ENCODE data around the gene RBP2. TPM values are rescaled to one million over a fixed set of nuclear protein-coding genes. Genes with fewer than 3 reads are reported as not detected.

Gene RBP2
- total RNA-seq, 6 experiments from 2014 or later, result not detected

DNA sequence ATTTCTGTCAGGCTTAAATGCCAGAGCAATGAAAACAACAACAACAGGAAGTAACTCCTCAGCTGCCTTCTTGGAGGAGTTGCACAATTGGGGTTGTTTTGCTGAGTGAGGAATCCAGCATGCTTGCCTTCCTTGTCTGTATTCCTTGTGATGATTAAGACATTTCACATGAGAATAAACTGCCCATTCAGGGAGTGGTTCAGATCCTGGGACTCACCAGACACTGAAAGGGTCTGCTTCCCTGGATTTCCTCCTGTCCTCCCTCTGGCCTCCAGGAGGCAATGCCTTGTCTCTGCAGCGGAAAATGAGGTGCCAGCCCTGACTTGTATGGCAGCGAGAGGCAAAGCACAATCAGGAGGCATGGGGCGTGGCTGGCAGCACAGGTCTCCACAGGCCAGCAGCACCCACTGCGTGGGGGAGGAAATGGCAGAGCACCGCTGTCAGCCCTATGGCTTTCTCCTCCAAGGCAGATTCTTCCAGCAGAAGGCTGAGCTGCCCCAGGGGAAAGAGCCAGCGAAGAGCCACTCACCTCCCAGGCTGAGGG is 41.5 kb downstream of the RBP2 start:
- no peaks in the 10 kb centered on the region for H3K36me3 Mint-ChIP-seq (ENCODE audit: low read depth)
- H3K27me3 Mint-ChIP-seq (ENCODE audit: insufficient read depth), result no peaks in the 10 kb centered on the region
- peak; percentile 25 for DNase-seq
- TF ChIP-seq CTCF (IDR thresholded peaks at IDR 0.05), result no peak
- no peak overlapping the region for H3K27ac Mint-ChIP-seq
- no peak overlapping the region for H3K4me3 Mint-ChIP-seq
- H3K9me3 Mint-ChIP-seq, result no peaks in the 10 kb centered on the region; the same call in 1 of the 2 replicates
- no peaks in the 10 kb centered on the region for H3K4me1 Mint-ChIP-seq (ENCODE audit: low read depth)

- no peak for TF ChIP-seq CTCF (IDR thresholded peaks at IDR 0.05)
- H3K36me3 Mint-ChIP-seq (ENCODE audit: low read depth), result no peaks in the 10 kb centered on the region
- H3K9me3 Mint-ChIP-seq, result no peaks in the 10 kb centered on the region; the same call in 1 of the 2 replicates
- DNase-seq, result no peak
- H3K4me1 Mint-ChIP-seq (ENCODE audit: low read depth), result no peaks in the 10 kb centered on the region
- H3K4me3 Mint-ChIP-seq, result no peak overlapping the region
- H3K27ac Mint-ChIP-seq, result no peak overlapping the region
- H3K27me3 Mint-ChIP-seq (ENCODE audit: insufficient read depth), result no peaks in the 10 kb centered on the region
These were observed 42.1 kb downstream of the RBP2 start for GRCh38 chr3:139434228-139434627.

- DNase-seq, result no peak
- H3K9me3 Mint-ChIP-seq, result no peaks in the 10 kb centered on the region; the same call in 1 of the 2 replicates
- no peak overlapping the region for H3K4me3 Mint-ChIP-seq
- H3K27me3 Mint-ChIP-seq (ENCODE audit: insufficient read depth), result peaks cover 1% of the 10 kb centered on the region; the same call in 1 of the 2 replicates
- TF ChIP-seq CTCF (IDR thresholded peaks at IDR 0.05), result no peak
- H3K27ac Mint-ChIP-seq, result no peak overlapping the region
- no peaks in the 10 kb centered on the region for H3K4me1 Mint-ChIP-seq (ENCODE audit: low read depth)
- no peaks in the 10 kb centered on the region for H3K36me3 Mint-ChIP-seq (ENCODE audit: low read depth)
These were observed 43.2 kb downstream of the RBP2 start for GRCh38 chr3:139433089-139433488.

- Mint-ChIP-seq H3K36me3 (ENCODE audit: low read depth) (no peaks in the 10 kb centered on the region), H3K9me3 (no peaks in the 10 kb centered on the region), H3K27ac (no peak overlapping the region), H3K4me3 (no peak overlapping the region), H3K27me3 (ENCODE audit: insufficient read depth) (peaks cover 1% of the 10 kb centered on the region; the same call in 1 of the 2 replicates), H3K4me1 (ENCODE audit: low read depth) (no peaks in the 10 kb centered on the region)
- no peak for DNase-seq
- no peak for TF ChIP-seq CTCF (IDR thresholded peaks at IDR 0.05)
These were observed 45.8 kb downstream of the RBP2 start for GRCh38 chr3:139430493-139430892.

GRCh38 chr3:139427283-139428060 is 48.8 kb downstream of the RBP2 start:
- Mint-ChIP-seq H3K4me3 (no peak overlapping the region), H3K36me3 (ENCODE audit: low read depth) (no peaks in the 10 kb centered on the region), H3K27me3 (ENCODE audit: insufficient read depth) (peaks cover 1% of the 10 kb centered on the region; the same call in 1 of the 2 replicates), H3K4me1 (ENCODE audit: low read depth) (no peaks in the 10 kb centered on the region), H3K9me3 (no peaks in the 10 kb centered on the region), H3K27ac (no peak overlapping the region)
- DNase-seq, result peak; percentile 60
- TF ChIP-seq CTCF (IDR thresholded peaks at IDR 0.05), result peak; percentile 93

All from HFFc6 (cell line).